OCI-LY3 (cell line): Measurements from ENCODE around the gene ARID3B.

Experiments used
- H2AFZ ChIP-seq: fragments of 200-600, 300-600 bp; shearing (Covaris generic); 2 replicates; pipeline ENCODE4 v1.6.0; 2014; ENCODE audit warnings: antibody characterized with exemption, low read depth, low read length
- H3K27ac ChIP-seq: fragments of 200-600, 300-600 bp; sonication (generic); 2 replicates; pipeline ENCODE4 v1.5.1; 2014; ENCODE audit warnings: mild to moderate bottlenecking, low read length, moderate library complexity, mixed read lengths
- H3K27me3 ChIP-seq: fragments of 200-600, 300-600 bp; sonication (generic); 2 replicates; pipeline ENCODE4 v1.6.1; 2014; ENCODE audit warnings: low read depth, low read length, mixed read lengths
- H3K36me3 ChIP-seq: fragments of 200-600, 300-600 bp; sonication (generic); replicated peaks from 2 replicates; pipeline ENCODE3; 2014; ENCODE audit warnings: low read depth, low read length, mixed read lengths
- H3K4me1 ChIP-seq: fragments of 300-600, 200-600 bp; sonication (generic); 2 replicates; pipeline ENCODE4 v1.6.1; 2014; ENCODE audit warnings: low read length, mixed read lengths
- H3K4me2 ChIP-seq: fragments of 200-600, 300-600 bp; sonication (generic); 2 replicates; pipeline ENCODE4 v1.6.1; 2014; ENCODE audit warnings: low read length, mixed read lengths
- H3K4me3 ChIP-seq: fragments of 300-600, 200-600 bp; sonication (generic); 2 replicates; pipeline ENCODE4 v1.5.1; 2014; ENCODE audit warnings: antibody characterized with exemption, mild to moderate bottlenecking, low read length, moderate library complexity
- H3K79me2 ChIP-seq: fragments of 300-600, 200-600 bp; shearing (Covaris generic); 2 replicates; pipeline ENCODE4 v1.6.1; 2014; ENCODE audit warnings: mild to moderate bottlenecking, low read length, mixed read lengths
- H3K9ac ChIP-seq: fragments of 300-600, 200-600 bp; shearing (Covaris generic); 2 replicates; pipeline ENCODE4 v1.6.0; 2014; ENCODE audit warnings: mild to moderate bottlenecking, low read length, moderate library complexity
- H3K9me3 ChIP-seq: fragments of 200-600, 300-600 bp; shearing (Covaris generic); 2 replicates; pipeline ENCODE4 v1.6.1; 2014; ENCODE audit warnings: low read length, mixed read lengths; ENCODE audit not compliant: insufficient read depth
- H4K20me1 ChIP-seq: fragments of 200-600, 300-600 bp; sonication (generic); 2 replicates; pipeline ENCODE4 v1.6.1; 2016; ENCODE audit warnings: low read length, mixed read lengths; ENCODE audit not compliant: insufficient read depth
- EZH2phosphoT487 ChIP-seq: fragments of 200-600 bp; shearing (Covaris generic); IDR thresholded peaks from 2 replicates; pipeline ENCODE4 v1.6.1; 2018; ENCODE audit warnings: antibody characterized with exemption, mixed run types, low read depth
- TF ChIP-seq, protein P1 (sequence below): fragments of 200-600, 300-600 bp; sonication (generic); IDR thresholded peaks from 2 replicates; pipeline ENCODE4 v1.5.1; 2014; ENCODE audit warnings: antibody characterized with exemption, low read length, low read depth

The ARID3B gene

DNA sequence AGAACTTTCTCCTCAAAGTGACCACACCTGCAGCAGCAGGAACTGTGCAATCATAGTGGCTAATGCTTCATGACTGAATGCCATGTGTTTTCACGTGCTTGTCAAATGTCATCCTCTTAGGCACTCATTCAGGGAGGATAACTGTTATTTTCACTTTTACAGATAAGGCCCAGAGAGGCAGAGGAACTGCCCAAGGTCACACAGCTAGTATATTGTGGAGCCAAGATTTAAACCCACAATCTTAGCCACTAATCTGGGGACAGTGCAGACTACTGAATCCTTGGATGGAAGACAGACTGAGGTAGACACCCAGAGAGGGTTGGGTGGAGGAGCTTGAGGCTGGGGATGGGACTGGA lies 64.8 kb downstream of the ARID3B start:
- Histone ChIP-seq H3K4me3 (no peak overlapping the region), H3K9me3 (no peaks in the 10 kb centered on the region), H3K27me3 (peaks cover 3% of the 10 kb centered on the region; the same call in 1 of the 2 replicates), H3K27ac (no peak overlapping the region), H3K4me2 (no peak overlapping the region), H3K36me3 (no peaks in the 10 kb centered on the region), H4K20me1 (no peaks in the 10 kb centered on the region), H3K9ac (no peak overlapping the region), H3K4me1 (no peaks in the 10 kb centered on the region), H3K79me2 (no peaks in the 10 kb centered on the region), H2AFZ (no peak overlapping the region)
- TF ChIP-seq EZH2phosphoT487 = no peak
- TF ChIP-seq, protein P1, sequence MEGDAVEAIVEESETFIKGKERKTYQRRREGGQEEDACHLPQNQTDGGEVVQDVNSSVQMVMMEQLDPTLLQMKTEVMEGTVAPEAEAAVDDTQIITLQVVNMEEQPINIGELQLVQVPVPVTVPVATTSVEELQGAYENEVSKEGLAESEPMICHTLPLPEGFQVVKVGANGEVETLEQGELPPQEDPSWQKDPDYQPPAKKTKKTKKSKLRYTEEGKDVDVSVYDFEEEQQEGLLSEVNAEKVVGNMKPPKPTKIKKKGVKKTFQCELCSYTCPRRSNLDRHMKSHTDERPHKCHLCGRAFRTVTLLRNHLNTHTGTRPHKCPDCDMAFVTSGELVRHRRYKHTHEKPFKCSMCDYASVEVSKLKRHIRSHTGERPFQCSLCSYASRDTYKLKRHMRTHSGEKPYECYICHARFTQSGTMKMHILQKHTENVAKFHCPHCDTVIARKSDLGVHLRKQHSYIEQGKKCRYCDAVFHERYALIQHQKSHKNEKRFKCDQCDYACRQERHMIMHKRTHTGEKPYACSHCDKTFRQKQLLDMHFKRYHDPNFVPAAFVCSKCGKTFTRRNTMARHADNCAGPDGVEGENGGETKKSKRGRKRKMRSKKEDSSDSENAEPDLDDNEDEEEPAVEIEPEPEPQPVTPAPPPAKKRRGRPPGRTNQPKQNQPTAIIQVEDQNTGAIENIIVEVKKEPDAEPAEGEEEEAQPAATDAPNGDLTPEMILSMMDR = no peak

DNA sequence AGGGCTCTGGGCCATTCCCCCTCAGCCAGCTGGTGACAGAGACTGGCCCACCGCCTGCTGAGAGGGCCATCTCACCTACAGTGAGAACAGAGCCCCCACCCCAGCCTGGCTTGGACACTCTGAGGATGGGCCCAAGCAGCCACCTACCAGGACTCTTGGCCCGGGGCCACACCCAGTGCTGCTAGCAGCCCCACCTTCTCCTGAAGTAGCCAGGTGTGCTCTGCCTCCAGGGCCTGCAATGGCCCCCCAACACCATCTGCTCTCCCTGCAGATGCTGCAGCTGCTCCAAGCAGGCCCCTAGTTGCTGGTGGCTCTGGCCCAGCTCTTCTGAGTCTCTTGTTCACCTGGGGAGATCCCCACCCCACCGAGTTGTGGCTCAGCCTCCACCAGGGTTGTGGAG lies 67.8 kb downstream of the ARID3B start:
- Histone ChIP-seq H3K79me2 (no peaks in the 10 kb centered on the region), H3K4me1 (peaks cover 2% of the 10 kb centered on the region), H3K9me3 (no peaks in the 10 kb centered on the region), H3K36me3 (no peaks in the 10 kb centered on the region), H3K9ac (no peak overlapping the region), H3K4me3 (no peak overlapping the region), H3K4me2 (no peak overlapping the region), H3K27me3 (peaks cover 3% of the 10 kb centered on the region; the same call in 1 of the 2 replicates), H3K27ac (no peak overlapping the region), H4K20me1 (no peaks in the 10 kb centered on the region), H2AFZ (no peak overlapping the region)
- TF ChIP-seq EZH2phosphoT487 = no peak
- TF ChIP-seq, protein P1 = no peak

DNA sequence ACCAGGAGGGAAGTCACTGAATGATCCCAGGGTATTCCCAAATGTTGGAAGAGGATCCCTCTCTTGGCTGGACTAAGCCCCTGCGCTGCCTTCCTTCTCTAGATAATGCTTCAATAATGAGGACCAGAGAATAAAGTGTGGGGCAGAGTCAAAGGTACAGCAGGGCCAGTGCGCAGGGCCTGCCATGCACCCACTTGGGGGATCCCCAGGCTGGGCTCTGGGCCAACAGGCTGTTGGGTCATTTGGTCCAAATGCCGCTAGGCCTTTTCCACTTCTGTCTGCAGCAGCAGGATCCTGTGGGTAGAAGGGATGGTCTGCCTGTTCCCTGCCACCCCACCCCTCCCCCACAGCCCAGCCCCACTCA lies 68.9 kb downstream of the ARID3B start:
- no peak overlapping the region for H3K27ac ChIP-seq
- no peak overlapping the region for H2AFZ ChIP-seq
- no peaks in the 10 kb centered on the region for H3K9me3 ChIP-seq
- H4K20me1 ChIP-seq = no peaks in the 10 kb centered on the region
- no peak overlapping the region for H3K4me3 ChIP-seq
- H3K36me3 ChIP-seq = no peaks in the 10 kb centered on the region
- TF ChIP-seq, protein P1 = no peak
- no peak for TF ChIP-seq EZH2phosphoT487
- H3K4me2 ChIP-seq = no peak overlapping the region
- no peak overlapping the region for H3K9ac ChIP-seq
- H3K79me2 ChIP-seq = no peaks in the 10 kb centered on the region; the same call in 1 of the 2 replicates
- peaks cover 7% of the 10 kb centered on the region for H3K4me1 ChIP-seq
- peaks cover 3% of the 10 kb centered on the region; the same call in 1 of the 2 replicates for H3K27me3 ChIP-seq

DNA sequence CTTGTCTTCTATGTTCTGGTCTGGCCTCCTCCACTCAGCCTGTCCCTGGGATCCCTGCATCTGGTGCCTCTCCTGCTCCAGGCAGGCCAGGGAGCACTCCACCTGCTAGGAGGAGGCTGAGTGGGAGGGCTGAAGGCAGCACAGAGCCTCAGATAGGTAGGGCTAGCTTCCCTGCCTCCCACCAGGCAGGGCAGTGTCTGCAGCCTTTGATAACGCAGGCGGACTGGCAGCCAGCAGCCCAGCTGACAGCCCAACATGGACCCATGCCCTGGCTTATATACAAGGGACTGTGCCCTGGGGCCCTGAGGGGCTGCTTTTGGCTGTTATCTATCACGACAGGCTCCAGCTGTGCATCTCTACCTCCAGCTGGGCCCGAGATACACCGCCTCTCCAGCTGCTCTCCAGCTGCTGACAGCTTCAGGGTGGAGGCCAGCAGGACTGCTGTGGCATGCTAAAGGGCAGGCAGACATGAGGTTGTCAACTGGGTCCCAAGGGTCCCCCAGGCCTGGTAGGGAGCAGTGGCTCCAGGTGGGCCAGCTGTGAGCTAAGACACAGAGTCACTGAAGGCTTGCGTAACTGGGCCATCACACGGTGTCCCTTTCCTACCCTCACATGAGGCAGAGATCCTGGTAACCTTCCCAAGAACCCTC lies 69.4 kb downstream of the ARID3B start:
- no peak for TF ChIP-seq EZH2phosphoT487
- TF ChIP-seq, protein P1 = no peak
- Histone ChIP-seq H3K4me1 (peaks cover 7% of the 10 kb centered on the region), H3K27ac (no peak overlapping the region), H2AFZ (no peak overlapping the region), H3K4me3 (no peak overlapping the region), H3K9ac (no peak overlapping the region), H3K36me3 (no peaks in the 10 kb centered on the region), H3K9me3 (no peaks in the 10 kb centered on the region), H3K27me3 (peaks cover 3% of the 10 kb centered on the region; the same call in 1 of the 2 replicates), H3K4me2 (no peak overlapping the region), H3K79me2 (peaks cover 3% of the 10 kb centered on the region; the same call in 1 of the 2 replicates), H4K20me1 (no peaks in the 10 kb centered on the region)
